ENCODE measurements around the gene FAM47E.

- TF ChIP-seq CTCF (IDR thresholded peaks at IDR 0.05) (no peak), EZH2 (IDR thresholded peaks at IDR 0.05; ENCODE audit: borderline replicate concordance, insufficient read depth, low read depth, low read length, poor library complexity, severe bottlenecking) (no peak)
These were observed 35.0 kb upstream of the FAM47E start for GRCh38 chr4:76216524-76216923.
